Tibial nerve (tissue), 4 donors: ENCODE measurements around the gene AFG3L2. TPM values are rescaled to one million over a fixed set of nuclear protein-coding genes. Genes with fewer than 3 reads are reported as not detected.

Experiments
- DNase-seq, 2 donors: peaks; one replicate each; pipeline ENCODE4 v3.0.0-alpha.2; 2019; ENCODE audit warnings: low spot score in 2 of 2
- H3K27ac ChIP-seq, 4 donors: fragments of 200-600 bp; sonication (generic) in 3 of 4; one replicate each; pipeline ENCODE4 v1.5.1; 2017 to 2019; ENCODE audit warnings: mild to moderate bottlenecking in 1 of 4
- H3K27me3 ChIP-seq, 2 donors: fragments of 200-600 bp; sonication (generic) in 1 of 2; one replicate each; pipeline versions ENCODE4 v1.5.1 to v1.6.0; 2017 to 2019
- H3K36me3 ChIP-seq, 3 donors: fragments of 200-600 bp; sonication (generic); one replicate each; pipeline ENCODE4 v1.5.1; 2018 to 2019
- H3K4me1 ChIP-seq, 4 donors: fragments of 200-600 bp; sonication (generic) in 3 of 4; one replicate each; pipeline ENCODE4 v1.5.1; 2017 to 2019
- H3K4me3 ChIP-seq, 4 donors: fragments of 200-600 bp; sonication (generic) in 3 of 4; one replicate each; pipeline ENCODE4 v1.5.1; 2017 to 2019; ENCODE audit warnings: mild to moderate bottlenecking in 1 of 4, moderate library complexity in 1 of 4
- H3K9me3 ChIP-seq, 4 donors: fragments of 200-600 bp; sonication (generic) in 3 of 4; one replicate each; pipeline ENCODE4 v1.5.1; 2017 to 2019
- EP300 ChIP-seq, 2 donors: sonication (generic); formaldehyde crosslinking; IDR thresholded peaks; one replicate each; pipeline ENCODE4 v1.6.1; 2017; ENCODE audit warnings: antibody characterized with exemption in 2 of 2, mild to moderate bottlenecking in 1 of 2
- POLR2A ChIP-seq, 2 donors: fragments of 450-650 bp; IDR thresholded peaks; one replicate each; pipeline ENCODE4 v1.6.1; 2017; ENCODE audit warnings: antibody characterized with exemption in 2 of 2, mild to moderate bottlenecking in 2 of 2, moderate library complexity in 2 of 2
- WGBS, 2 donors: methylation state at CpG; one replicate each; pipeline ENCODE4 v1.1.5; 2018; 5-methylcytosine and 5-hydroxymethylcytosine counted together
- total RNA-seq, 4 donors: library from RNA; depleted of rRNA; stranded (reverse); fragments of >200 nt; gene quantifications; one replicate each; pipeline ENCODE4 v1.1.0, GENCODE V29; 2016
- TF ChIP-seq, protein P1 (sequence below), 5 experiments: fragments of 200-600 bp in 3 of 5; fragments of 450-650 bp in 2 of 5; sonication (generic) in 3 of 5; IDR thresholded peaks; one replicate each; pipeline ENCODE4 v1.5.1; 2016 to 2019; ENCODE audit warnings: antibody characterized with exemption in 5 of 5, mild to moderate bottlenecking in 3 of 5, moderate library complexity in 2 of 5

Gene AFG3L2
- total RNA-seq, 4 donors from 2014 or later: 35.7 to 54.8 (median 42.5) TPM

DNA sequence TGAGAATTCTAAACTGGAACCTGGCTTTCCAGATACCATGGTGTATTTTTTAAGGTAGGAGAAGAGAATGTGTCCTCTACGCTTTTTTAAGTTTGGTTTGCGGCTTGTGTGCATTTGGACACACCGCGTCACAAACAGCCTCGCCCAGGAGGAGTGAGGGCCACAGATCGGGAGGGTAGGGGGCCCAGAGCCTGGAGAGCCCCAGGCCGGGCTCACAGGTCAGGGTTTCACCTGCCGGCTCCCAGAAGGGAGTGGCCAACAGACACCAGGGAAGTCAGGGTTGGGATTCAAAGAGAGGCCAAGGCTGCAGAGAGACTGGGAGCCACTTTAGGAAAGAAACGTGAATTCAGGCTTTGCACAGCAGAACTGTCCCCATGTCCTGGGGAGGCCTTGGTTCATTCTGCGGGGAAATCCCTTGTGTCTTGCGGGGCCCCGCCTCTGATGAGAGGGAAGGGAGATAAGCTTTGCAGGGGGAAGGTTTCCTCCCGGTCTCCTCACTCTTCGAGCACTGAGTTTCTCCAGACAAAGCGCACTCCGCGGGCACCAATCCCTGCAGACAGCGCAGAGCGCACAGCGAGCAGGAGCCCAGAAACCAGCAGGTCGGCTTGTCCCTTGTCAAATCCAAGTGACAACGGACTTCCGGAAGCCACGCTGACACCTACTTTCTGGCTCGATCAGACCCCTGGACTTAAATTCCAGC is 70.9 kb downstream of the AFG3L2 start:
- Histone ChIP-seq H3K36me3 (peaks cover 0 to 11% (median 0%) of the 10 kb centered on the region in 3 donors), H3K27me3 (no peaks in the 10 kb centered on the region), H3K4me1 (peaks cover 0 to 35% (median 15%) of the 10 kb centered on the region in 4 donors), H3K4me3 (no peak overlapping the region), H3K27ac (peak overlapping the region in 1 of 4 donors; percentile 99), H3K9me3 (no peaks in the 10 kb centered on the region)
- no peak for DNase-seq
- TF ChIP-seq POLR2A (IDR thresholded peaks at IDR 0.05): no peak
- TF ChIP-seq, protein P1, sequence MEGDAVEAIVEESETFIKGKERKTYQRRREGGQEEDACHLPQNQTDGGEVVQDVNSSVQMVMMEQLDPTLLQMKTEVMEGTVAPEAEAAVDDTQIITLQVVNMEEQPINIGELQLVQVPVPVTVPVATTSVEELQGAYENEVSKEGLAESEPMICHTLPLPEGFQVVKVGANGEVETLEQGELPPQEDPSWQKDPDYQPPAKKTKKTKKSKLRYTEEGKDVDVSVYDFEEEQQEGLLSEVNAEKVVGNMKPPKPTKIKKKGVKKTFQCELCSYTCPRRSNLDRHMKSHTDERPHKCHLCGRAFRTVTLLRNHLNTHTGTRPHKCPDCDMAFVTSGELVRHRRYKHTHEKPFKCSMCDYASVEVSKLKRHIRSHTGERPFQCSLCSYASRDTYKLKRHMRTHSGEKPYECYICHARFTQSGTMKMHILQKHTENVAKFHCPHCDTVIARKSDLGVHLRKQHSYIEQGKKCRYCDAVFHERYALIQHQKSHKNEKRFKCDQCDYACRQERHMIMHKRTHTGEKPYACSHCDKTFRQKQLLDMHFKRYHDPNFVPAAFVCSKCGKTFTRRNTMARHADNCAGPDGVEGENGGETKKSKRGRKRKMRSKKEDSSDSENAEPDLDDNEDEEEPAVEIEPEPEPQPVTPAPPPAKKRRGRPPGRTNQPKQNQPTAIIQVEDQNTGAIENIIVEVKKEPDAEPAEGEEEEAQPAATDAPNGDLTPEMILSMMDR (IDR thresholded peaks at IDR 0.05): no peak
- no peak for TF ChIP-seq EP300 (IDR thresholded peaks at IDR 0.05)
- 78 to 91% methylated on average over 24 to 25 of the region's 25 CpGs for WGBS, 2 donors

DNA sequence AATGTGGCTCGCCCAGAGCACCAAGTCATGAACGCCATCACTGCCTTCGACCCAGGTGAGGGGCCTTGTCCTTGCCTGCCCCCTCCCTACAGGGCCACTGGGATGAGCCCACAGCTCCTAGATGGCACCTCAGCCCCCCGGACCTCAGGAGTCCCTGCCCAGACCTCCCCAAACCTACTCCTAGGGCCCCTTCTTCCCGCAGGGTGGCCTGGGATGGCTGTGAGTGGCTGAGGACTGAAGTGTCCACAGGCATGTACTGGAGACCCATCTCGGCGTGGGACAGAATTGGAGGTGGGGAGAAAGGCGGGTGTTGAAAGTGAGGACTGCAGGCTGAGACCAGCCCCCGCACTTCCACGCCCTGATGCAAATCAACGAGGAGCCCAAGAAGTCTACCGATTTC is 71.8 kb downstream of the AFG3L2 start:
- Histone ChIP-seq H3K9me3 (no peaks in the 10 kb centered on the region), H3K27me3 (no peaks in the 10 kb centered on the region), H3K4me1 (peaks cover 0 to 27% (median 13%) of the 10 kb centered on the region in 4 donors), H3K36me3 (peaks cover 0 to 3% (median 0%) of the 10 kb centered on the region in 3 donors), H3K27ac (no peak overlapping the region), H3K4me3 (no peak overlapping the region)
- DNase-seq: no peak
- 79 to 84% methylated on average over 12 of the region's 12 CpGs for WGBS, 2 donors
- TF ChIP-seq, protein P1 (IDR thresholded peaks at IDR 0.05): no peak
- TF ChIP-seq POLR2A (IDR thresholded peaks at IDR 0.05): no peak
- no peak for TF ChIP-seq EP300 (IDR thresholded peaks at IDR 0.05)

DNA sequence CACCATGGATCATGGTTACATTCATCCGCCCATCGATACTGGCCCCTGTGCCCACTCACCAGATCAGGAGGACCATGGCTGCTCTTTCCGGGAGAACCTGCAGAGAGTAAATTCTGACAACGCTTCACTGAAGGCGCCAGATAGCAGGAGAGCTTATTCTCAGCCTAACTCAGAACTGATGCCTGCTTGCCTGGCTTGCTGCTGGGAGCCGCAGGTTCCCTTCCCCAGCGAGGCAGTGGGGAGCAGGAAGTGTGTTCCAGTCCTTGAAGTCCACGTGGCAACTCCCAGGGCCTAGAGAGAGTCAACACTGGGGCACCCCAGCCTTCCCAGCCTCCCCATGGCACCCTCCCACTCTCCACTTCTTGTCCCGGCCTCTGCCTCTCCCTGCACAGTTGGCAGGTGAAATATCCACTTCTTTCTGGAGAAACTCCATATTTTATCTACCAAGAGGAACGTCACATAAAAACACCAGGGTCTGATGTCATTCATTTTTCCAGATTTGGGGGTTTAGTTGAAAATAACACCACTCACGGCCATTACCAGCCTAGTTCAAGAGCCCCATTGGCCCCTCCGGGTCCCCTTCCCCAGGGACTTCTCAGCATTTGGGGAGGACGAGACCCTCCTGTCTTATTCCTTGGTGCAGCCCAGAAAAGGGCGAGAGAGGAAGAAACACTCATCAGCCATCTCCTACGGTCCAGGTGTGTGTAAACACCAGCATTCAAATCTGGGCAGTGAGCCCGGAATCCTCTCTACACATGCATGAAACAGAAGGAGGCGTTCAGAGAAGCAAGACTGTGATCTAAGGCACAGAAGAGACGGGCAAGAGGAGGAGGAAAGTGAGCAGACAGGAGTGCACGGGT is 72.4 kb downstream of the AFG3L2 start:
- TF ChIP-seq EP300 (IDR thresholded peaks at IDR 0.05) (no peak), POLR2A (IDR thresholded peaks at IDR 0.05) (no peak)
- TF ChIP-seq, protein P1 (IDR thresholded peaks at IDR 0.05): no peak
- WGBS, 2 donors: 68 to 77% methylated on average over 17 of the region's 19 CpGs
- H3K4me3 ChIP-seq: no peak overlapping the region
- no peaks in the 10 kb centered on the region for H3K36me3 ChIP-seq
- peaks cover 0 to 20% (median 8%) of the 10 kb centered on the region in 4 donors for H3K4me1 ChIP-seq
- no peak for DNase-seq
- H3K27ac ChIP-seq: no peak overlapping the region
- no peaks in the 10 kb centered on the region for H3K27me3 ChIP-seq
- no peaks in the 10 kb centered on the region for H3K9me3 ChIP-seq

DNA sequence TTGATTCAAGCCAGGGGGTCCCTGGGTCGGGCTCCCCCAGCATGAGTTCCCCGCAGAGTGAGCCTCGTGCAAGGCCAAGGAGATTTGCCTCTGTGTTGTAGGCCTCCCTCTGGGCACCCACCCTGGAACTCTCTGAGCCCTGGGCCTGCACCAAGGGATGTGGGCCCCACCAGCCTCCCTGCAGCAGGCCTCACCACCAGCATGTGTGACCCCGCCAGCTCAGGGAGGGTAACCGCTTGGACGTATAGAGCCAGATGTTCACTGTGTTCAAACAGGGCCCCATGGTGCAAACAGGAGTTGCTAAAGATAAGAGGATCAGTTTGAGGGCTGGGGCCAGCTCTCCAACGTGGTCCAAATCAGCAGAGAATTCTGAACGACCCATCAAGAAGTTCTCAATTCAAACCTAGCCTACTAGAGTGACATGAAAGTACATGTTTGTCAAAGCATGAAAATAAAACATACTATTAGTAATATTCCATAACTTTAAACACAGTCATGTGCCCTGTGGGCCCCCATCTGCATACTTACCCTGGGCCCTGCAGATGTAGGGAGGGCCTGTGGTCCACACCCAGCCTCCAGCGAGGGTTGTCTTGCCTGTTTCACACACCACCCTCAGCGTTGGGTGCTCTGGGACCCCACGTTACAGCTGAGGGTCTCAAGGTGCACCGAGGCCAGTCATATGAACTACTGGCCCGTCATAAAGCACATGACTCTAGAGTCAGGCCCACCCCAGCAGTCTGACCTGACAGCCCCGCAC is 74.5 kb downstream of the AFG3L2 start:
- Histone ChIP-seq H3K27ac (no peak overlapping the region), H3K36me3 (no peaks in the 10 kb centered on the region), H3K9me3 (peaks cover 0 to 7% (median 0%) of the 10 kb centered on the region in 4 donors), H3K4me3 (no peak overlapping the region), H3K4me1 (peaks cover 0 to 14% (median 4%) of the 10 kb centered on the region in 4 donors), H3K27me3 (no peaks in the 10 kb centered on the region)
- no peak for DNase-seq
- WGBS, 2 donors: 86 to 93% methylated on average over 14 of the region's 14 CpGs
- no peak for TF ChIP-seq EP300 (IDR thresholded peaks at IDR 0.05)
- TF ChIP-seq, protein P1 (IDR thresholded peaks at IDR 0.05): no peak
- no peak for TF ChIP-seq POLR2A (IDR thresholded peaks at IDR 0.05)
